HepG2 (cell line): ENCODE measurements around the gene PEX13. TPM values are rescaled to one million over a fixed set of nuclear protein-coding genes. Genes with fewer than 3 reads are reported as not detected.

Experiments used
- ATAC-seq: fragments of 200-7000 bp; cut with Tn5 transposase; 3 replicates; pipeline ENCODE4 v1.9.1; 2020; ENCODE audit warnings: mild to moderate bottlenecking, moderate library complexity
- BruUV-seq: library from RNA; stranded (reverse); fragments of 400-500 nt; replicated peaks from 2 replicates; lab custom pipeline; 2021; lab: Mats Ljungman, UMichigan
- CTCF ChIA-PET: fragments of 300-600 bp; formaldehyde crosslinking; extraction: SDS; loops from one replicate; lab custom pipeline; 2021; ENCODE audit warnings: low total read pairs, inconsistent platforms, low intra/inter-chr PET ratio; lab: Yijun Ruan, JAX
- POLR2A ChIA-PET: fragments of 350-600 bp; sonication (Branson Sonifier 250); formaldehyde crosslinking; loops from one replicate; lab custom pipeline; 2020; ENCODE audit warnings: antibody characterized with exemption, inconsistent platforms; lab: Yijun Ruan, JAX
- DNase-seq: peaks from one replicate; pipeline ENCODE4 v3.0.0-alpha.2; 2015; ENCODE audit warnings: low spot score
- FAIRE-seq: peaks from 3 replicates; lab custom pipeline; 2011; peaks lifted over from hg19 to GRCh38; lab: Jason Lieb, UNC
- H2AFZ ChIP-seq: one replicate; pipeline ENCODE4 v1.6.1; 2011; ENCODE audit warnings: low read length, inconsistent platforms
- H3K27ac ChIP-seq: fragments of 300-600 bp; 3 replicates; pipeline ENCODE4 v1.8.0; 2011; ENCODE audit warnings: mixed run types, mild to moderate bottlenecking, mixed read lengths, low read length, inconsistent platforms; ENCODE audit not compliant: insufficient read depth; ENCODE audit errors: extremely low read length
- H3K27me3 ChIP-seq, 2 experiments: fragments of 200-600 bp in 1 of 2; 2 replicates in 1 of 2; 3 replicates in 1 of 2; pipeline versions ENCODE4 v1.6.0 to v1.8.0; 2011; ENCODE audit warnings: low read length in 2 of 2, mild to moderate bottlenecking in 2 of 2, moderate library complexity in 2 of 2, inconsistent platforms in 1 of 2; ENCODE audit not compliant: insufficient read depth in 2 of 2, control insufficient read depth in 1 of 2
- H3K36me3 ChIP-seq, 2 experiments: fragments of 200-600 bp in 1 of 2; replicated peaks in 1 of 2; 2 replicates in 1 of 2; 3 replicates in 1 of 2; pipeline versions ENCODE4 v1.5.1 to v1.8.0; 2011; ENCODE audit warnings: low read length in 2 of 2, inconsistent platforms in 1 of 2; ENCODE audit not compliant: insufficient read depth in 2 of 2, control insufficient read depth in 1 of 2
- H3K4me1 ChIP-seq: 2 replicates; pipeline ENCODE4 v1.5.1; 2012; ENCODE audit warnings: low read length, inconsistent platforms; ENCODE audit not compliant: insufficient read depth
- H3K4me2 ChIP-seq: 2 replicates; pipeline ENCODE4 v1.6.0; 2011; ENCODE audit warnings: low read depth, low read length, inconsistent platforms
- H3K4me3 ChIP-seq, 3 experiments: fragments of 200-600 bp in 1 of 3; sonication (generic), shearing (Covaris generic) in 1 of 3; replicated peaks in 1 of 3; 2 replicates each; pipeline ENCODE4 v1.5.1; 2011 to 2016; ENCODE audit warnings: low read length in 3 of 3, inconsistent platforms in 2 of 3, low read depth in 2 of 3, mild to moderate bottlenecking in 2 of 3, control low read depth in 1 of 3, mixed read lengths in 1 of 3; ENCODE audit not compliant: insufficient read depth in 1 of 3
- H3K79me2 ChIP-seq: one replicate; pipeline ENCODE4 v1.6.1; 2011; ENCODE audit warnings: low read length, inconsistent platforms; ENCODE audit not compliant: insufficient read depth
- H3K9ac ChIP-seq: 2 replicates; pipeline ENCODE4 v1.6.0; 2011; ENCODE audit warnings: mild to moderate bottlenecking, low read depth, low read length, inconsistent platforms; ENCODE audit not compliant: insufficient read depth
- H3K9me3 ChIP-seq: 2 replicates; pipeline ENCODE4 v1.5.1; 2012; ENCODE audit warnings: mild to moderate bottlenecking, low read length
- H4K20me1 ChIP-seq: 2 replicates; pipeline ENCODE4 v1.6.0; 2011; ENCODE audit warnings: inconsistent platforms, mild to moderate bottlenecking, low read length, moderate library complexity; ENCODE audit not compliant: insufficient read depth
- AGO2 ChIP-seq: fragments of 200-400 bp; formaldehyde crosslinking; optimal IDR thresholded peaks from 2 replicates; pipeline ENCODE3; 2017; ENCODE audit warnings: mild to moderate bottlenecking, low read depth, low read length, moderate library complexity
- CCDC6 ChIP-seq: sonication (generic); formaldehyde crosslinking; IDR thresholded peaks from 2 replicates; pipeline ENCODE4 v1.8.1; 2022; ENCODE audit warnings: mild to moderate bottlenecking, missing genetic modification reagents, moderate library complexity
- DNMT1 ChIP-seq: sonication (generic); formaldehyde crosslinking; IDR thresholded peaks from 2 replicates; pipeline ENCODE4 v1.5.1; 2020; ENCODE audit warnings: mild to moderate bottlenecking, missing genetic modification reagents
- FOXK1 ChIP-seq: sonication (generic); formaldehyde crosslinking; IDR thresholded peaks from 2 replicates; pipeline ENCODE4 v1.4.0; 2020; ENCODE audit warnings: low read depth, missing genetic modification reagents, borderline replicate concordance
- HDAC6 ChIP-seq: fragments of 200-600 bp; sonication (generic); IDR thresholded peaks from 2 replicates; pipeline ENCODE4 v1.7.0; 2017; ENCODE audit warnings: mild to moderate bottlenecking, antibody characterized with exemption, low read length, low read depth
- NCOA1 ChIP-seq: sonication (generic); formaldehyde crosslinking; IDR thresholded peaks from 2 replicates; pipeline ENCODE4 v1.9.0; 2021; ENCODE audit warnings: missing genetic modification reagents
- SCMH1 ChIP-seq: sonication (generic); formaldehyde crosslinking; IDR thresholded peaks from 2 replicates; pipeline ENCODE4 v1.9.0; 2021; ENCODE audit warnings: missing genetic modification reagents, mild to moderate bottlenecking, borderline replicate concordance
- SRY ChIP-seq: sonication (generic); formaldehyde crosslinking; IDR thresholded peaks from 2 replicates; pipeline ENCODE4 v1.8.0; 2022; ENCODE audit warnings: mild to moderate bottlenecking, missing genetic modification reagents
- ZBTB38 ChIP-seq: sonication (generic); formaldehyde crosslinking; IDR thresholded peaks from 2 replicates; pipeline ENCODE4 v1.5.1; 2020; ENCODE audit warnings: mild to moderate bottlenecking, missing genetic modification reagents
- ZNF547 ChIP-seq: sonication (generic); formaldehyde crosslinking; IDR thresholded peaks from 2 replicates; pipeline ENCODE4 v1.5.1; 2020; ENCODE audit warnings: mild to moderate bottlenecking, missing genetic modification reagents
- WGBS: methylation state at CpG from one replicate; pipeline ENCODE4 v1.1.6; 2017; ENCODE audit warnings: low lambda C conversion rate; 5-methylcytosine and 5-hydroxymethylcytosine counted together
- in situ Hi-C: cut with HindIII; loops from 2 replicates; pipeline ENCODE4 v1.10.0; 2017; ENCODE audit warnings: low pct_unique_long_range_greater_than_20kb; ENCODE audit not compliant: extremely low pct_ligation_motif_present
- intact Hi-C: fragments of 100-400 bp; cut with micrococcal nuclease; formaldehyde crosslinking; loops from one replicate; pipeline ENCODE4 v1.10.0; 2022; ENCODE audit not compliant: unreplicated experiment
- polyA plus RNA-seq, 8 experiments: library from polyadenylated mRNA; depleted of rRNA in 3 of 8; stranded (reverse) in 7 of 8; unstranded in 1 of 8; fragments of >200 nt; fragmentation: Illumina TruSeq in 4 of 8; extraction: Trizol in 4 of 8; gene quantifications; 2 replicates each; pipeline versions ENCODE4 v1.2.1 to v1.2.3, GENCODE V29; 2011 to 2016; ENCODE audit warnings: low read depth in 4 of 8, missing spikeins in 1 of 8, mixed read lengths in 1 of 8; ENCODE audit not compliant: insufficient read depth in 1 of 8
- total RNA-seq, 5 experiments: library from RNA; depleted of rRNA; stranded (reverse); fragments of >200 nt; fragmentation: Illumina TruSeq; extraction: Trizol; gene quantifications; 2 replicates each; pipeline ENCODE4 v1.2.3, GENCODE V29; 2016; ENCODE audit warnings: low read depth in 1 of 5
- TF ChIP-seq, protein P1 (sequence below): sonication (generic); formaldehyde crosslinking; IDR thresholded peaks from 2 replicates; pipeline ENCODE4 v1.4.0; 2020; ENCODE audit warnings: missing genetic modification reagents

The PEX13 gene
- total and polyA plus RNA-seq, 2 of the 13 experiments (the other 11 are each of a cell fraction or from before 2014, with no cell fraction given) = 47.9 to 75.9 TPM

- TF ChIP-seq, protein P1, sequence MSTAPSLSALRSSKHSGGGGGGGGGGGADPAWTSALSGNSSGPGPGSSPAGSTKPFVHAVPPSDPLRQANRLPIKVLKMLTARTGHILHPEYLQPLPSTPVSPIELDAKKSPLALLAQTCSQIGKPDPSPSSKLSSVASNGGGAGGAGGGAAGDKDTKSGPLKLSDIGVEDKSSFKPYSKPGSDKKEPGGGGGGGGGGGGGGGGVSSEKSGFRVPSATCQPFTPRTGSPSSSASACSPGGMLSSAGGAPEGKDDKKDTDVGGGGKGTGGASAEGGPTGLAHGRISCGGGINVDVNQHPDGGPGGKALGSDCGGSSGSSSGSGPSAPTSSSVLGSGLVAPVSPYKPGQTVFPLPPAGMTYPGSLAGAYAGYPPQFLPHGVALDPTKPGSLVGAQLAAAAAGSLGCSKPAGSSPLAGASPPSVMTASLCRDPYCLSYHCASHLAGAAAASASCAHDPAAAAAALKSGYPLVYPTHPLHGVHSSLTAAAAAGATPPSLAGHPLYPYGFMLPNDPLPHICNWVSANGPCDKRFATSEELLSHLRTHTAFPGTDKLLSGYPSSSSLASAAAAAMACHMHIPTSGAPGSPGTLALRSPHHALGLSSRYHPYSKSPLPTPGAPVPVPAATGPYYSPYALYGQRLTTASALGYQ (CRISPR knock-in tag) = no peak
- TF ChIP-seq, all 625 proteins: peak for 0
Measured at GRCh38 chr2:60973705-60974104, 43.8 kb upstream of the PEX13 start (continued).

- H4K20me1 ChIP-seq = no peaks in the 10 kb centered on the region
Measured at GRCh38 chr2:60974652-60975051, 42.9 kb upstream of the PEX13 start.

More at GRCh38 chr2:60974652-60975051, 42.9 kb upstream of the PEX13 start:
- H3K4me2 ChIP-seq = no peak overlapping the region
- FAIRE-seq (no peak), DNase-seq (no peak), ATAC-seq (peak; percentile 17; the same call in 2 of the 3 replicates)
- TF ChIP-seq FOXK1 (CRISPR knock-in tag) (no peak), ZBTB38 (0 out of 2 replicates have a peak, but pooled peaks have one; percentile 22), CCDC6 (no peak), NCOA1 (CRISPR knock-in tag) (no peak), AGO2 (peak; percentile 39), ZNF547 (CRISPR knock-in tag) (no peak), HDAC6 (no peak), SCMH1 (CRISPR knock-in tag) (no peak), SRY (no peak), DNMT1 (CRISPR knock-in tag) (no peak)
- H3K79me2 ChIP-seq = no peaks in the 10 kb centered on the region
- no TSS peak for BruUV-seq
- intact Hi-C loops (no loop called here), in situ Hi-C loops (no loop called here)
- no peaks in the 10 kb centered on the region for H3K9me3 ChIP-seq
- CTCF ChIA-PET = no interaction called here
- H3K36me3 ChIP-seq = peaks cover 14 to 42% of the 10 kb centered on the region in 2 experiments
- no peak overlapping the region for H2AFZ ChIP-seq
- POLR2A ChIA-PET = no interaction called here
- H3K4me1 ChIP-seq = 0 out of 2 replicates have a peak, but pooled peaks cover 3% of the 10 kb centered on the region
- no peak overlapping the region for H3K27ac ChIP-seq
- no peak overlapping the region for H3K9ac ChIP-seq
- 95% methylated on average over 16 of the region's 16 CpGs for WGBS
- H3K27me3 ChIP-seq = no peaks in the 10 kb centered on the region
- no peak overlapping the region for H3K4me3 ChIP-seq
